GM23338 (cell line): ENCODE measurements around the gene PUDP. TPM values are rescaled to one million over a fixed set of nuclear protein-coding genes. Genes with fewer than 3 reads are reported as not detected.

Experiments
- ATAC-seq: fragments of 200-7000 bp; cut with Tn5 transposase; 3 replicates; pipeline ENCODE4 v1.9.1; 2020
- DNase-seq: peaks from one replicate; pipeline ENCODE4 v3.0.0-alpha.2; 2015; ENCODE audit warnings: low spot score
- H2AFZ ChIP-seq: fragments of 200-600 bp; sonication (generic); 2 replicates; pipeline ENCODE4 v1.8.0; 2016; ENCODE audit warnings: antibody characterized with exemption, mild to moderate bottlenecking, moderate library complexity
- H3F3A ChIP-seq: fragments of 200-600 bp; sonication (generic); replicated peaks from 2 replicates; pipeline ENCODE4 v1.8.0; 2017; ENCODE audit warnings: antibody characterized with exemption, mixed run types, low read depth
- H3K27ac ChIP-seq: fragments of 200-600 bp; sonication (generic); 2 replicates; pipeline ENCODE4 v1.6.1; 2016; ENCODE audit warnings: low read depth
- H3K27me3 ChIP-seq: fragments of 200-600 bp; sonication (generic); 2 replicates; pipeline ENCODE4 v1.8.0; 2016; ENCODE audit warnings: mild to moderate bottlenecking, mixed run types, moderate library complexity; ENCODE audit not compliant: insufficient read depth
- H3K36me3 ChIP-seq: fragments of 200-600 bp; sonication (generic); 2 replicates; pipeline ENCODE4 v1.8.0; 2016; ENCODE audit warnings: mild to moderate bottlenecking; ENCODE audit not compliant: insufficient read depth
- H3K4me1 ChIP-seq: fragments of 200-600 bp; sonication (generic); 2 replicates; pipeline ENCODE4 v1.8.0; 2016; ENCODE audit warnings: mild to moderate bottlenecking, moderate library complexity; ENCODE audit not compliant: insufficient read depth
- H3K4me2 ChIP-seq: fragments of 200-600 bp; sonication (generic); 2 replicates; pipeline ENCODE4 v1.7.1; 2017; ENCODE audit warnings: mixed run types
- H3K4me3 ChIP-seq: fragments of 200-600 bp; sonication (generic); 2 replicates; pipeline ENCODE4 v1.6.1; 2016; ENCODE audit warnings: mixed run types
- H3K79me2 ChIP-seq: fragments of 200-600 bp; sonication (generic); replicated peaks from 2 replicates; pipeline ENCODE4 v1.8.0; 2017; ENCODE audit warnings: mild to moderate bottlenecking; ENCODE audit not compliant: insufficient read depth
- H3K9me2 ChIP-seq: fragments of 200-600 bp; sonication (generic); 2 replicates; pipeline ENCODE4 v1.8.0; 2017; ENCODE audit not compliant: insufficient read depth
- H4K20me1 ChIP-seq: fragments of 200-600 bp; sonication (generic); replicated peaks from 2 replicates; pipeline ENCODE4 v1.8.0; 2017; ENCODE audit warnings: mild to moderate bottlenecking; ENCODE audit not compliant: insufficient read depth
- H3K27ac Mint-ChIP-seq: 2 replicates; pipeline ENCODE4 v1.8.0; 2020; ENCODE audit warnings: inconsistent platforms, mild to moderate bottlenecking, moderate library complexity, mixed read lengths
- H3K27me3 Mint-ChIP-seq: 3 replicates; pipeline ENCODE4 v1.8.0; 2022; ENCODE audit warnings: low read depth, mild to moderate bottlenecking, moderate library complexity, mixed read lengths, inconsistent platforms; ENCODE audit not compliant: insufficient read depth, poor library complexity
- H3K36me3 Mint-ChIP-seq: 3 replicates; pipeline ENCODE4 v1.8.0; 2021; ENCODE audit warnings: low read depth, mild to moderate bottlenecking, inconsistent platforms, moderate library complexity, mixed read lengths
- H3K4me1 Mint-ChIP-seq: 3 replicates; pipeline ENCODE4 v1.8.0; 2020; ENCODE audit warnings: mild to moderate bottlenecking, inconsistent platforms, mixed read lengths
- H3K4me3 Mint-ChIP-seq: 3 replicates; pipeline ENCODE4 v1.8.0; 2021; ENCODE audit warnings: moderate library complexity, mild to moderate bottlenecking, inconsistent platforms, mixed read lengths
- H3K9me3 Mint-ChIP-seq: 3 replicates; pipeline ENCODE4 v1.8.0; 2020; ENCODE audit warnings: moderate library complexity, mild to moderate bottlenecking, inconsistent platforms, mixed read lengths
- CREB1 ChIP-seq: fragments of 250-450 bp; sonication (Bioruptor Pico); IDR thresholded peaks from 2 replicates; pipeline ENCODE4 v1.5.0; 2020; ENCODE audit warnings: low read depth, mild to moderate bottlenecking, moderate library complexity
- CTCF ChIP-seq, 2 experiments: fragments of 200-600 bp in 1 of 2; sonication (generic) in 1 of 2; conservative IDR thresholded peaks; 2 replicates each; pipeline versions ENCODE4 v1.5.1 to v1.6.1; 2016 to 2017; ENCODE audit warnings: antibody characterized with exemption in 2 of 2, low read depth in 2 of 2, mild to moderate bottlenecking in 2 of 2, moderate library complexity in 1 of 2
- ETS1 ChIP-seq: IDR thresholded peaks from 2 replicates; pipeline ENCODE4 v1.6.1; 2016; ENCODE audit warnings: antibody characterized with exemption
- EZH2 ChIP-seq: fragments of 200-600 bp; sonication (generic); IDR thresholded peaks from one replicate; pipeline ENCODE4 v1.8.0; 2017; ENCODE audit warnings: antibody characterized with exemption, mild to moderate bottlenecking, low read depth; ENCODE audit not compliant: unreplicated experiment
- EZH2phosphoT487 ChIP-seq: fragments of 200-600 bp; sonication (generic); IDR thresholded peaks from one replicate; pipeline ENCODE4 v1.8.1; 2018; ENCODE audit warnings: antibody characterized with exemption; ENCODE audit not compliant: unreplicated experiment
- JUNB ChIP-seq: IDR thresholded peaks from one replicate; pipeline ENCODE4 v1.6.1; 2016; ENCODE audit warnings: antibody characterized with exemption; ENCODE audit not compliant: unreplicated experiment
- NANOG ChIP-seq: IDR thresholded peaks from 2 replicates; pipeline ENCODE4 v1.6.1; 2016; ENCODE audit warnings: antibody characterized with exemption, borderline replicate concordance
- POLR2AphosphoS5 ChIP-seq: IDR thresholded peaks from 2 replicates; pipeline ENCODE4 v1.6.1; 2016; ENCODE audit warnings: antibody characterized with exemption, low read depth
- REST ChIP-seq: IDR thresholded peaks from one replicate; pipeline ENCODE4 v1.6.1; 2018; ENCODE audit warnings: antibody characterized with exemption; ENCODE audit not compliant: unreplicated experiment
- STAT1 ChIP-seq: IDR thresholded peaks from one replicate; pipeline ENCODE4 v1.6.1; 2016; ENCODE audit warnings: antibody characterized with exemption; ENCODE audit not compliant: unreplicated experiment
- ZNF114 ChIP-seq: fragments of 250-450 bp; sonication (Bioruptor Pico); IDR thresholded peaks from 2 replicates; pipeline ENCODE4 v1.5.0; 2020; ENCODE audit warnings: mild to moderate bottlenecking, moderate library complexity
- ZNF331 ChIP-seq: fragments of 250-450 bp; sonication (Bioruptor Pico); IDR thresholded peaks from 2 replicates; pipeline ENCODE4 v1.5.0; 2020; ENCODE audit warnings: low read depth, mild to moderate bottlenecking, moderate library complexity
- ZNF462 ChIP-seq: fragments of 250-450 bp; sonication (Bioruptor Pico); IDR thresholded peaks from 2 replicates; pipeline ENCODE4 v1.5.0; 2020; ENCODE audit warnings: mild to moderate bottlenecking, moderate library complexity
- polyA plus RNA-seq: library from polyadenylated mRNA; unstranded; fragments of >200 nt; fragmentation: Nextera tagmentation; extraction: Ambion mirVana; gene quantifications from 2 replicates; pipeline ENCODE4 v1.2.1, GENCODE V29; 2016
- total RNA-seq: library from RNA; depleted of rRNA; stranded (reverse); fragments of >200 nt; shearing (Covaris generic); gene quantifications from 2 replicates; pipeline ENCODE4 v1.2.3, GENCODE V29; 2014

The PUDP gene
- total and polyA plus RNA-seq, 2 experiments from 2014 or later, result 17.2 to 22.4 TPM

- H3K4me3 Mint-ChIP-seq, result no peak overlapping the region
- H3K36me3 Mint-ChIP-seq, result no peaks in the 10 kb centered on the region
- H3K4me2 ChIP-seq, result no peak overlapping the region
- ATAC-seq (no peak), DNase-seq (peak; percentile 1)
- H3K27me3 ChIP-seq, result no peaks in the 10 kb centered on the region
- no peaks in the 10 kb centered on the region for H3K79me2 ChIP-seq
- H3K4me1 Mint-ChIP-seq, result peaks cover 17% of the 10 kb centered on the region
- H3K27me3 Mint-ChIP-seq, result no peaks in the 10 kb centered on the region
- H3F3A ChIP-seq, result no peaks in the 10 kb centered on the region
- TF ChIP-seq ZNF331 (CRISPR knock-in tag) (no peak), CREB1 (CRISPR knock-in tag) (no peak), EZH2phosphoT487 (no peak), JUNB (no peak), CTCF (conservative IDR thresholded peaks at IDR 0.05; ENCODE audit: low read depth in 2 of 2) (no peak), STAT1 (no peak), EZH2 (no peak), ZNF462 (CRISPR knock-in tag) (no peak), POLR2AphosphoS5 (no peak), ZNF114 (CRISPR knock-in tag) (no peak), ETS1 (no peak), NANOG (no peak), REST (no peak)
- H3K9me2 ChIP-seq, result no peaks in the 10 kb centered on the region
- no peaks in the 10 kb centered on the region for H3K9me3 Mint-ChIP-seq
- peaks cover 9% of the 10 kb centered on the region; the same call in 1 of the 2 replicates for H3K4me1 ChIP-seq
- H3K27ac ChIP-seq, result no peak overlapping the region
- H3K36me3 ChIP-seq, result no peaks in the 10 kb centered on the region
- no peak overlapping the region for H3K27ac Mint-ChIP-seq
- H2AFZ ChIP-seq, result no peak overlapping the region
- H4K20me1 ChIP-seq, result no peaks in the 10 kb centered on the region
- no peak overlapping the region for H3K4me3 ChIP-seq
These were observed 6.2 kb upstream of the PUDP start for GRCh38 chrX:7154041-7154597.
